ENCODE measurements around the gene UBE2K.
"Not testable (repeated sequence)": the region's sequence is repeated elsewhere in the genome, so short reads cannot be mapped to it uniquely, and the experiment has no call there.

The UBE2K gene

DNA sequence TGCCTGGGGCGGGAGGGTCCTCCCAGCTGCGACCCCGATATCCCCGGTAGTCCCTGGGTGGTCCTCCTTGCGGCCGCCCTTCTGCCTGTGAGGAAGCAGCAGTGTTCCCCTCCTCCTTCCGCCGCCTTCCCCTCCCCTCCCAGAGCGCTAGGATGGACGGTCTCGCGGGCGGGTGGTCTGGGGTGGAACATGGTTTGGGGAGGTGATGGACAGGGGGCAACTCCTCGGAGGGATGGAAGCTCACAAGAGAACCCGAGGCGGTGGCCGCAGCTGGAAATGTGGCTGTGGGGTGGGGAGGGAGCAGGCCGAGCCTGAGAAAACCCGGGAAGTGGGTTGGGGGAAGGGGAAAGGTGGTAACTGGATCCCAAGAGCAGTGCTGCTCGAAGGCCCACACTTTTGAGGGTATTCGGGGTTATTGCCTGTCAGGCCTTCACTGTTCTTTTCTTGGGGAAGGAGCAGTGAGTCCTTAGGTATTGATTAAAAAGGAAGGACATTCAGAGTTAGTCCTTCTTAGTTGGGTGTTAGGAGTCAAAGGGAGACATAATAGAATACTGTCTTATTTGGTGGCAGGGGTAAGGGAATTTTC, 581 bp downstream of the UBE2K start:
- peak; percentile 40 for DNase-seq

DNA sequence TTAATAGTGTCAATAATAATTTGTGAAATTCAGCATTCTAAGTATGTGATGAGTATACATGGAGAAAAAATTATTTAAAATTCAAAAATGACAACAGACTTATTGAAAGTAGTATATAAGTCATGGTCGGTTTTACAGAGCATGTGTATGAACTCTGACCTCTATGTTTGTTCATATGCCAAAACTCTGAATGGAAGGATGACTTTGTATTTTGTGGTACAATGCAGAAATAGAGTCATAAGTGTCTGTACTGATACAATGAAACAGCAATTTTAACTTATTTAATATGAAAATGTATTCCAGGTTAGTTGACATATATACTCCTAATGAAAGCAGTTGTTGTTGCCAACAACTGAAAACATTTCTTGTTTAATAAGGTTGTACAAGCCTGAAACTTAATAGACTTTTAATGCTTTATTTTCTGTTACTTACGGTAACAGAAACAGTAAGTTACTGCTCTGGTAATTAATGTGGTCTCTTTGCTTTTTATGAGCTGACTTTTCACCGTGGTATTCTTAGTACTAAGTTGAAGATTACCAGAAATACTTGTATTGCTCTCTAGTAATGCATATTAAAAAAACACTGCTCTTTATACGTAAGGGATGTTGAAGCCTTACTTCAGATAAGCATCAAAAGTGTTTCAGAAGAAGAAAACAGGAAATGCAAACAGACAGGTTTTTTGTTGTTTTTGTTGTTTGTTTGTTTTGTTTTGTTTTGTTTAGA, 1.9 kb downstream of the UBE2K start:
- DNase-seq: no peak

DNA sequence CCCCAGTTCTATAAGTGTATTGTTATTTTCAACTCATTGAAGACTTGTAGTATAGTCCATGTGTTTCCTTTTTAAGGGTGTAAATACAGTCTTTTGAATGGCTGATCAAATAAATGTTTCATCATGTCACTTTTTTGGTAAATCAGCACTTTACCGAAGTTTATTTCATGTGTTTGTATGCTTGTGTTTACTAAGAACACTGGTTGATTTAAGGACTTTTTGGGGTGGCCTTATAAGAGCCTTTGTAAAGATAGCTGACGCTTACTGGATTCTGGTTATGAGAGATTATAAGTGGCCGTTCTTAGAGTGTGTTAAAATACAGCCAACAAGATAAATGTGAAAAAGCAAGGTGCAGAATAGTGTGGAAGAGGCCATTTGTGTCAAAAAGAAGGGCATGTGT, 2.6 kb downstream of the UBE2K start:
- no peak for DNase-seq

DNA sequence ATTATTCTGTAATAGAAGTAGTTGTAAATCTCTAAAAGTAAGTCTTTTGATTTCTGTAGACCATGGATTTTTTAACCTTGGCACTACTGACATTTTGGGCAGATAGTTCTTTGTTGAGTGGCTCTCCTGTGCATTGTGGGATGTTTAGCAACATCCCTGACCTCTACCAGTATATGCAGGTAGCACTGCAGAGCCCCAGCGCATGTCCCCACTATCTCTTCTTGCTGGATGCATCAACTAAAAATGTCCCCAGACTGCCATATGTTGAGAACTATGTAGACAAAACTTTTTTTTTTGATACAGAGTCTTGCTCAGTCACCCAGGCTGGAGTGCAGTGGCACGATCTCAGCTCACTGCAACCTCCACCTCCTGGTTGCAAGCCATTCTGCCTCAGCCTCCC, 4.8 kb downstream of the UBE2K start:
- DNase-seq: no peak

DNA sequence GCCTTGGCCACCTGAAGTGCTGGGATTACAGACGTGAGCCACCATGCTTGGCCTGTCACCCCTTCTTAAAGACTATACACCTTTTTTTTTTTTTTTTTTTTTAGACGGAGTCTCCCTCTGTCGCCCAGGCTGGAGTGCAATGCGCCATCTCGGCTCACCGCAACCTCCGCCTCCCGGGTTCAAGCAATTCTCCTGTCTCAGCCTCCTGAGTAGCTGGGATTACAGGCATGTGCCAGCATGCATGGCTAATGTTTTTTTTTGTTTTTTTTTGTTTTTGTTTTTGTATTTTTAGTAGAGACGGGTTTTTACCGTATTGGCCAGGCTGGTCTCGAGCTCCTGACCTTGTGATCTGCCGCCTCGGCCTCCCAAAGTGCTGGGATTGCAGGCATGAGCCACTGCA, 6.9 kb downstream of the UBE2K start:
- DNase-seq: not testable (repeated sequence)

DNA sequence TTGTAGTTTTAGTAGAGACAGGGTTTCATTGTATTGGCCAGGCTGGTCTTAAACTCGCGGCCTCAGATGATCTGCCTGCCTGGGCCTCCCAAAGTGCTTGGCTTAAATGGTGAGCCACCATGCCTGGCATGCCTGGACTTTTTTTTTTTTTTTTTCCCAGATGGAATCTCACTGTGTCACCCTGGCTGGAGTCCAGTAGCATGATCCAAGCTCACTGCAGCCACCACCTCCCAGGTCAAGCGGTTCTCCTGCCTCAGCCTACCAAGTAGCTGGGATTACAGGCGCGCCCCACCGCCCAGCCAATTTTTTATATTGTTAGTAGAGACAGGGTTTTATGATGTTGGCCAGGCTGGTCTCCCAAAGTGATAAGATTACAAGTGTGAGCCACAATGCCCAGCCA, 8.4 kb downstream of the UBE2K start:
- DNase-seq: no peak

DNA sequence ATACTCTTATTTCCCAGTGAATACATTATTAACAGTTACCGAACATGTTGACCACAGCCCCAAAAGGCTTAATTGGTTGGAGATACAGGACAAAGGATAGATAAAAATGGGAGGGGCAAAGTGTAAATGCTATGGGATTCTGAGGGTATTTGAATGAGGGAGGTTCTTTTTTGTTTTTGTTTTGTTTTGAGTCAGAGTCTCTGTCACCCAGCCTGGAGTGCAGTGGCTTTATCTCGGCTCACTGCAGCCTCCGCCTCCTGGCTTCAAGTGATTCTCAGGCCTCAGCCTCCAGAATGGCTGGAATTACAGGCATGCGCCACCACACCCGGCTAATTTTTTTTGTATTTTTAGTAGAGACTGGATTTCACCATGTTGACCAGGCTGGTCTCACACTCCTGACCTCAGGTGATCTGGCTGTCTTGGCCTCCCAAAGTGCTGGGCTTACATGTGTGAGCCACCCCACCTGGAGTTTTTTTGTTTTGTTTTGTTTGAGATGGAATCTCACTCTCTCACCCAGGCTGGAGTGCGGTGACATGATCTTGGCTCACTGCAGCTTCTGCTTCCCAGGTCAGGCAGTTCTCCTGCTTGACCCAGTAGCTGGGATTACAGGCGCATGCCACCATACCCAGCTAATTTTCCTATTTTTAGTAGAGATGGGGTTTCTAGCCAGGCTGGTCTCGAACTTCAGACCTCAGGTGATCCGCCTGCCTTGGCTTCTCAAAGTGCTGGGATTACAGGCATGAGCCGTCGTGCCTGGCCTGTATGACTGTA, 9.0 kb downstream of the UBE2K start:
- no peak for DNase-seq

DNA sequence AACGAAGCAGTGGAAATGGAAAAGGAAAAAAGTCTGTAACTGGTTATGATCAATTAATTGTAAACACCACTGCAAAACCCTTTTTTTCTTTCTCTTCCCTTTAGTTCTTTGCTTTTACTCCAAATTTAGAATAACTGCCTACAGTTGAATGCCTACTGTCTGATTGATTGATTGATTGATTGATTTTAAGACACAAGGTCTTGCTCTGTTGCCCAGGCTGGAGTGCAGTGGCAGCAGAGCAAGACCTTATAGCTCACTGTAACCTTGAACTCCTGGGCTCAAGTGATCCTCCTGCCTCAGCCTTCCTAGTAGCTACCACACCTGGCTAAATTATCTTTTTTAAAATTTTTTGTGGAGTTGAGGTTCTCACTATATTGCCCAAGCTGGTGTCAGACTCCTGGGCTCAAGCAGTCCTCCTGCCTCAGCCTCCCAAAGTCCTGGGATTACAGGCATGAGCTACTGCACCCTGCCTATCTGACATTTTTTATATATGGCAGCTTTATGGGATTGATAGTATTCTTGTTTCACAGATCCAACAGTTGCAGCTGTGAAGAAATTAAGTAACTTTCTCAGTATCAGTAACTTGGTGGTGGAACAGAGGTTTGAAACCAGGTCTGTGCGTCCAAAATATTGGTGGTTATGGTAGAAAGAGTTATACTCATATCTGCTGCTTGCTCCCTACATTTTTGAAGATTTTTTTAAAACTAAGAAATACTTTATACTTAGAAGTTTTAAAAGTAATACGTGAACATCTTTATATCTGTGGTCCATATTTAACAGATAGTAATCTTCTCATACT, 12.4 kb downstream of the UBE2K start:
- no peak for DNase-seq

DNA sequence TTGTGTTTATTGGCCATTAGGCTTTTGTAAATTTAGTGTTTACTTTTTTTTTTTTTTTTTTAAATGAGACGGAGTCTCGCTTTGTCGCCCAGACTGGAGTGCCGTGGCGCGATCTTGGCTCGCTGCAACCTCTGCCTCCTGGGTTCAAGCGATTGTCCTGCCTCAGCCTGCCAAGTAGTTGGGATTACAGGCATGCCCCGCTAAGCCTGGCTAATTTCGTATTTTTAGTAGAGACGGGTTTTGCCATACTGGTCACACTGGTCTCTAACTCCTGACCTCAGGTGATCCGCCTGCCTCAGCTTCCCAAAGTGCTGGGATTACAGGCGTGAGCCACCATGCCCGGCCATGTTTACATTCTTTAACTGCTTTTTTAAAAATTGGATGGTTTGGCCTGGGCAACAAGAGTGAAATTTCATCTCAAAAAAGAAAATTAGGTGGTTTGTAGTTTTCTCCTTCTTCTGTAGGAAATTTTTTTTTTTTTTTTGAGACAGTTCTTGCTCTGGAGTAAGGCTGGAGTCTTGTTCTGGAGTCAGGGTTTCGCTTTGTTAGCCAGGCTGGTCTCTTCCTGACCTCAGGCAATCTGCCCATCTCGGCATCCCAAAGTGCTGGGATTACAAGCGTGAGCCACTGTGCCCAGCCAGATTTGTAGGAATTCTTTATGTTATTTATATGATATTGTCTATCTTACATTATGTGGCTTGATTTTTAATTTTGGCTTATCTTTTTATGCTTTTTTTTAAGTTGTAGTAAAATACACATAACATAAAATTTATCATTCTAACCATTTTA, 15.1 kb downstream of the UBE2K start:
- no peak for DNase-seq

DNA sequence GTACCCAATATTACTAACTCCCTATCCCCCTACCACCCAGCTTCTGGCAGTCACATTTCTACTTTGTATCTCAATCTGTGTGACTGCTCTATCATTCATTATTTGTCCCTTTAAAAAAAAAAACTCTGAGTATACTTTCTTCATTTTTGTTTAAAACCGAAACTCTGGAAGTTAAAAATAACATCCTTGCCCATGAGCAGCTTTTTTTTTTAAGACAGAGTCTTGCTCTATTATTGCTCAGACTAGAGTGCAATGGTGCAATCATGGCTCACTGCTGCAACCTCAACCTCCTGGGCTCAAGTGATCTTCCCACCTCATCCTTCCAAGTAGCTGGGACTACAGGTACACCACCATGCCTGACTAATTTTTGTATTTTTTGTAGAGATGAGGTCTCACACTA, 15.8 kb downstream of the UBE2K start:
- no peak for DNase-seq

DNA sequence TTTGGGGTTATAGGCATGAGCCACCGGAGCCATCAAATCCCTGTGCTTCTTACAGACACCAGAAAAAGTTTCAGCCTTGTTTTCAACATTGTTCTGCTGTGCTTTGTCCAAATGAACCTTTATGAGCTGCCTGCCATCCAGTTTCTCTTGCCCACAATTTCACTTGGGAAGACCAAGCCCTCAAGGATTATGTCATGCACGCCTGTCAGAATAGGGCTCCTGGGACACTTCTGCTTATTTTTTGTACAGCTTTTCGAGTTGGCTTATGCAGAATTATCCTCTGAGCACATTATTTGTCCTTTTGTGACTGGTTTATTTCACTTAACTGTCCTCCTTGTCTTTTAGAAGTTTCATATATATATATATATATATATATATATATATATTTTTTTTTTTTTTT, 16.2 kb downstream of the UBE2K start:
- DNase-seq: no peak

DNA sequence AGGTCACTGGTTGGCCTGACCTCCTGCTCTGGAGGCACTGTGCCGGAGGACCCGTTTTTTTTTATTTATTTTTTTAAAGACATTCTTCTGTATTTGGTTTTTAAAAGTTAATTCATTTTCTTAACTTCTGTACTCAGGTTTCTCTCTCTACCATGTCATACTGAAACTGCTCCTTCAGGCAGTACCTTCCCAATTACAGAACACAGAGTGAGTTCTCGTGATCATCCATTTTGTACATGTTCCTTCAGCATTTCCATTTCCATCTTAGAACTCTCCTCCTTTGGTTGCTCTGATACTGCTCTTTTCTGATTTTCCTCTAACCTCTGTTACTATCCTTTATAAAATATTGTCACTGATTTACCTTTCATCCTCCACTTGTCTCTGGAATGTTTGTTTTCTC, 17.9 kb downstream of the UBE2K start:
- no peak for DNase-seq

DNA sequence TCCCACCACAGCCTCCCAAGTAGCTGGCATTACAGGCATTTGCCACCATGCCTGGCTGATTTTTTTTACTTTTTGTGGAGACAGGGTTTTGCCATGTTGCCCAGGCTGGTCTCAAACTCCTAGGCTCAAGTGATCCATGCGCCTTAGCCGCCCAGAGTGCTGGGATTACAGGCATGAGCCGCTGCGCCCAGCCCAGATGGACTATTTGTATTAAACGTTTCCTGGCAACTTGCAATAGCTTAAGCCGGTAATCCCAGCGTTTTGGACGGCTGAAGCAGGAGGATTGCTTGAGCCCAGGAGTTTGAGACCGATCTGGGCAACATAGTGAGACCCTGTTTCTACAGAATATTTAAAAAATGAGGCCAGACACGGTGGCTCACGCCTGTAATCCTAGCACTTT, 18.4 kb downstream of the UBE2K start:
- DNase-seq: no peak

DNA sequence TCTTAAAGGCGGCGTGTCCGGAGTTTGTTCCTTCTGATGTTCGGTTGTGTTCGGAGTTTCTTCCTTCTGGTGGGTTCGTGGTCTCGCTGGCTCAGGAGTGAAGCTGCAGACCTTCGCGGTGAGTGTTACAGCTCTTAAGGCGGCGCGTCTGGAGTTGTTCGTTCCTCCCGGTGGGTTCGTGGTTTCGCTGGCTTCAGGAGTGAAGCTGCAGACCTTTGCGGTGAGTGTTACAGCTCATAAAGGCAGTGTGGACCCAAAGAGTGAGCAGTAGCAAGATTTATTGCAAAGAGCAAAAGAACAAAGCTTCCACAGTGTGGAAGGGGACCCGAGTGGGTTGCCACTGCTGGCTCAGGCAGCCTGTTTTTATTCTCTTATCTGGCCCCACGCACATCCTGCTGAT, 19.8 kb downstream of the UBE2K start:
- DNase-seq: not testable (repeated sequence)

DNA sequence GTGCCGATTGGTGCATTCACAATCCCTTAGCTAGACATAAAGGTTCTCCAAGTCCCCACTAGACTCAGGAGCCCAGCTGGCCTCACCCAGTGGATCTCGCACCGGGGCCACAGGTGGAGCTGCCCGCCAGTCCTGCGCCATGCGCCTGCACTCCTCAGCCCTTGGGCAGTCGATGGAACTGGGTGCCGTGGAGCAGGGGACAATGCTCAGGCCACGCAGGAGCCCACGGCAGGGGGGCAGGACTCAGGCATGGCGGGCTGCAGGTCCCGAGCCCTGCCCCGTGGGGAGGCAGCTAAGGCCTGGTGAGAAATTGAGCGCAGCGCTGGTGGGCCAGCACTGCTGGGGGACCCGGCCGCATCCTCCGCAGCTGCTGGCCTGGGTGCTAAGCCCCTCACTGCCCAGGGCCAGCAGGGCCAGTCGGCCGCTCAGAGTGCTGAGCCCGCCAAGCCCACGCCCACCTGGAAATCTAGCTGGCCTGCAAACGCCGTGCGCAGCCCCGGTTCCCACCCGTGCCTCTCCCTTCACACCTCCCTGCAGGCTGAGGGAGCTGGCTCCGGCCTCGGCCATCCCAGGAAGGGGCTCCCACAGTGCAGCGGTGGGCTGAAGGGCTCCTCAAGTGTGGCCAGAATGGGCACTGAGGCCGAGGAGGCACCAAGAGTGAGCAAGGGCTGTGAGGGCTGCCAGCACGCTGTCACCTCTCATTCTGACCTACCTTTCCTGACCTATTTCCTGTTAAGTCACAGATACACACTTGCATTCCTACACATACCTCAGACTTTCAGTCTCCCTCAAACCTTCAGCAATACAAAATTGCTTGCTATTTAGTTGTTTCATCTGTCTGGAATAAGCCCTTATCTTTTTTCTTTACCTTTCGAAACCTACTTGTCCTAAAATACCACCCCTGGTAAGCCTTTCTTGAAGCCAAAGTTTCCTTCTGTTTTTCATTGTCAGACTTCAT, 20.7 kb downstream of the UBE2K start:
- no peak for DNase-seq

DNA sequence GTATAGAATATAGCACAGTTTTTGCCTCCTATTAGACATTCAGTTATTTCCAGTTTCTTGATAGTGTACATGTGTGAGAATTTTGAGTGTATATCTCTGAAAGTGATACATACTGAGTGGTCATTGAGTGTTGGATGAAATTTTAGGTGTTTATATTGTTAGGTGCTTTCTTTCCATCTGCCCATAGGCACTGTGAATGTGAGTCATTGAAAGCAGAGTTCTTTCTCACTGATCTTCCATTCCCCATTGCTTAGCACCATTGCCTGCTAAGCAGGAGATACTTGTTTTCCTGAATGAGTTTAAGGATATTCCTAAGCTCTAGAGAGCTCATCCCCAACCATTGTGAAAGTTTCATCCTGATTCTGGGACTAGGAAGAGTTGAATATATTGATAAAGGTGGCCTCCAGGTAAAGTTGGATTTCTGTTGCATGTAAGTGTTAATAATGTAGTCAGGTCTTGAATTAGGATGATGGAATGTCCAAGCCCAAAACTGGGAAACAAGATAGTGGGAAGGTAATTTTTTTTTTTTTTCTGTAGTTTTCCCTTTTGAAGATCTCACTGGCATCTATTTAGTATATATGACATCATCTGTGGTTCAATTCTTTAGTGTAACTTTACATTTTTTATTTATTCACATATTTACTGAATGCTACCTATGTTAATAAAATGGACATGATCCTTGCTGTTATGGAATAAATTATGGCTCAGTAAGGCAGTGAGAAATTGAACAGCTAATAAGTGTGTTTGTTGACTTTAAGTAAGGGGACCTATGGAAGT, 22.1 kb downstream of the UBE2K start:
- DNase-seq: no peak

DNA sequence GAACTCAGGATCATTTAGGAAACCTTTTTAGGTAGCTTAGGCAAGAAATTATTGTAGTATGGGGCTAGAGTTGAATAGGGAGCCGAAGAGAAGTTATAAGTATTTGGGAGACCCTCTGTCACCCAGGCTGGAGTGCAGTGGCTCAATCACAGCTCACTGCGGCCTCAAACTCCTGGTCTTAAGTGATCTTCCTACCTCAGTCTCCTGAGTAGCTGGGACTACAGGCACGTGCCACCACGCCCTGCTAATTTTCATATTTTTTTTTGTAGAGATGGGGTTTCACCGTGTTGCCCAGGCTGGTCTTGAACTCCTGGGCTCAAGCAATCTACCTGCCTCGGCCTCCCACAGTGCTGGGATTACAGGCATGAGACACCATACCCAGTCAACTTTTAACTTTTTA, 23.3 kb downstream of the UBE2K start:
- not testable (repeated sequence) for DNase-seq

DNA sequence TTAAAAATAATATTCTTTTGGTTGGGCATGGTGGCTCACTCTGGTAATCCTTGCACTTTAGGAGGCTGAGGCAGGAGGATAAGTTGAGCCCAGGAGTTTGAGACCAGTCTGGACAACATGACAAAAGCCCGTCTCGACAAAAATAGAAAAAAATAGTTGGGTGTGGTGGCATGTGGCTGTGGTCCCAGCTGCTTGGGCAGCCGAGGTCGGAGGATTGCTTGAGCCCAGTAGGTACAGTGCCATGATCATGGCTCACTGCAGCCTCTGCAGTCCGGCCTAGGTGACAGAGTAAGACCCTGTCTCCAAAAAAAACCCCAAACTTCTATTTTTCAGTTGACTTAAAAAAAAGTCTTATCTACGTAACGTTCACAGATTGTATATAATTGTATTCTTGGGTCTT, 23.9 kb downstream of the UBE2K start:
- DNase-seq: no peak

DNA sequence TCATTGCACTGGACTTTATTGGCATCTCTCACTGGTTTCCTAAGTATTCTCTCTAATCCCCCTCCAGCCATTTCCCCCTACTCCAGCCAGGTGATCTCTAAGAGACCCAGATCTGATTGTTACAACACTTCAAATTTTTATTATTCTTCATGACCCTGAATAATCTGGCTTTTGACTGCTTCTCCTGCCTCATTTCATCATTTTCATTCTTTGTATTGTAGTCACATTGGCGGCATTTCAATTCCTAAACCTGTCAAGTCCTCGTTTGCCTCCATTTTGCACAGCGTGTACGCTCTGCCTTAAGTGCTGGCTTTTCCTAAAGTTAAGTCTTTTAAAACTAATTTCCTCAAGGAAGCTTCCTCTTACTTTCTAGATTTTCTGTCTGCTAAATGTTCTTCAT, 31.6 kb downstream of the UBE2K start:
- no peak for DNase-seq

DNA sequence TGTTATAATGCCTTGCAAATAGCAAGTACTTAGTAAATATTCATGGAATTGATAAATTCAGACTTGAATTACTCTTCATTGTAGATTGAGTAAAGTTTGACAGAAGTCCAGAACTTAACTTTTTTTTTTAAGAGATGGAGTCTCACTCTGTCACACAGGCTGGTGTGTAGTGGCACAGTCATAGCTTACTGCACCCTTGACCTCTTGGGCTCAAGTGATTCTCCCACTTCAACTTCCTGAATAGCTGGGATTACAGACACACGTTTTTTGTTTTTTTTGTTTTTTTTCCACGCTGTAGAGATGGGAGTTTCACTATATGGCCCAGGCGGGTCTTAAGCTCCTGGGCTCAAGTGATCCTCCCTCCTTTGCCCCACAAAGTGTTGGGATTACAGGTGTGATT, 32.1 kb downstream of the UBE2K start:
- DNase-seq: no peak

DNA sequence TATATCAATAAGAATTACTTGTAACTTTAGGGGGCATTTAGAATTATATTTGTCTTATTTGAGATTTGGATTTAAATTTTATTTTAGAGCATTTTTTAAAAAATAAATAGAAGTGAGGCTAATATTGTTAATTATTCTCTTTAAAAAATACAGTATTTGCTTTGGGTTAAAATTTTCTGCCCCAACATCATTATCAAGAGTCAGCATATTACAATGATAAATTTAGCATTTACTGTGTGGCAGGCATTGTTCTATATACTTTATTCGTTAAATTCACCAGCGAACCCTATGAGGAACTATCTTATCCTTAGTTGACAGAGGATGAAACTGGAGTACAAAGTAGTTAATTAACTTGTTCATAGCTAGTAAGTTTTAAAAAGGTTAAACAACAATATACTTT, 34.0 kb downstream of the UBE2K start:
- no peak for DNase-seq
